EH (cell line): ENCODE results near the gene HLF.

Experiments
- DNase-seq: peaks from one replicate; pipeline ENCODE4 v3.0.0-alpha.2; 2015; ENCODE audit warnings: low read depth

HLF gene

DNA sequence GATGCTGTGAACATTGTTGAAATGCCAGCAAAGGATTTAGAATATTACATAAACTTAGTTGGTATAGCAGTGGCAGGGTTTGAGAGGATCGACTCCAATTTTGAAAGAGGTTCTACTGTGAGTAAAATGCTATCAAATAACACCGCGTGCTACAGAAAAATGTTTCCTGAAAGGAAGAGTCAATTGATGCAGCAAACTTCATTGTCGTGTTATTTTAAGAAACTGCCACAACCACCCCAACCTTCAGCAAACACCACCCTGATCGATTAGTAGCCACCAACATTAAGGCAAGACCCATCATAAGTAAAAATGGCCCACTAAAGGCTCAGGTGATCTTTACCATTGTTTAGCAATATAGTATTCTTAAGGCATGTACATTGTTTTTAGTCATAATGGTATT is 27.3 kb downstream of the HLF start:
- DNase-seq, result no peak

DNA sequence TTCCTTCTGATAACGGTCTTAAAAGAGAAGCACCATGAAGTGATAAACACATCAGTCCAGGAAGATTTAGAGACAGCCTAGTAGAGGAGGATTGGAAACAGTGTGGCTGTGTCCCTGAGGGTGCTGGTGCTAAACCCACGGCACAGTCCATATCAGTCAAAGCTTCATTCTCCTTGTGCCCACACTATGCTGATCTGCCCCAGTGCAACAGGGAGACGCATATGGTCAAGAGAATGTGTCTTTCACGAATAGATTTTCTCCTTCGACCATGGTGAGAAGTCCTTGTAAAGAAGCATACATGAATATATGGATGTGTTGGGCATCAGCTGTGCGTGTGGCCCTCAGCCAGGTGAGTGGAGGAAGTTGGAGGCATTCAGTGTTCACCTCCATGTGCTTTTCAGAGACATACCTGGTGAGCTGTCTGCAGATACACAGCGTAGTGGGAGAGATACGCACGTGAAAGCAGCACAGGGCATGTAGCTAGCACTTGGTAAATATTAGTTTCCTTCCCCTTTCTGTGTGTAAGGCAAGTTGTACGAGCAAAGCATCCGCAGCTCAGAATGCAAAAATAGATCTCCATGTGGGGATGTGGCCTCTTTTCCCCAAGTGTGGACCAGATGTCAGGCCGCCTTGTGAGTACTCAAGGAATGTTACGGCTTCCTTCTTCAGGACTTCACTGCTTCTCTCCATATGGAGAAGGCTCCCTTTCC is 29.4 kb downstream of the HLF start:
- peak; percentile 15 for DNase-seq

GRCh38 chr17:55295411-55296170 is 30.8 kb downstream of the HLF start:
- peak; percentile 53 for DNase-seq

- no peak for DNase-seq
These were observed 31.5 kb downstream of the HLF start for GRCh38 chr17:55296171-55296695.

- DNase-seq, result no peak
These were observed 31.9 kb downstream of the HLF start for GRCh38 chr17:55296699-55297098.

DNA sequence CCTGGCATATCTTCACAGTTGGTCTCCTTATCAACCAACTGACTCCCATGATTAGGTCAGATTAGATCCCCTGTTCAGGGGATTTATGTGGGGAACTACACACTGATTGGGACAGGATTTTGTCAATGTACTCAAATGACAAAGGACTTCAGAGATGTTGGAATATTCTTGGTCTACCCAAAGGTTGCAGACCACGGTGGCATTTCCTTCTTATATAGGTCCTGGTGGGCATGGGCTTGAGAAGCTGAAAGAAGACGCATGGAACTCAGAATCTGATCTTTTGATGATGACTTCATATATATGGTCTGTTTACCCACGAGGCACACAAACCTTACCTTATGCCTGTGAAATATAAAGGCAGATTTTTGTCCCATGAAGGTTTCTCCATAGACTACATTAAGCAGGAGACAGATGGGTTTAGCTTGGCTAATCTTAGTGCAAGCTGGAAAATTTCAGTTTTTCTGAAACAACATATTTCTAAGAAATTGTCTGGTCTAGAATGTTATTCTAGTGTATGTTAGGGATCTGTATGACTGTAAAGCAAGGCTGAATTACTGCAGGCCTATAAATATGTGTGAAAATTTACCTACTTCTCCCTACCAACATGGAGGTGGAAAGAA is 33.5 kb downstream of the HLF start:
- no peak for DNase-seq

DNA sequence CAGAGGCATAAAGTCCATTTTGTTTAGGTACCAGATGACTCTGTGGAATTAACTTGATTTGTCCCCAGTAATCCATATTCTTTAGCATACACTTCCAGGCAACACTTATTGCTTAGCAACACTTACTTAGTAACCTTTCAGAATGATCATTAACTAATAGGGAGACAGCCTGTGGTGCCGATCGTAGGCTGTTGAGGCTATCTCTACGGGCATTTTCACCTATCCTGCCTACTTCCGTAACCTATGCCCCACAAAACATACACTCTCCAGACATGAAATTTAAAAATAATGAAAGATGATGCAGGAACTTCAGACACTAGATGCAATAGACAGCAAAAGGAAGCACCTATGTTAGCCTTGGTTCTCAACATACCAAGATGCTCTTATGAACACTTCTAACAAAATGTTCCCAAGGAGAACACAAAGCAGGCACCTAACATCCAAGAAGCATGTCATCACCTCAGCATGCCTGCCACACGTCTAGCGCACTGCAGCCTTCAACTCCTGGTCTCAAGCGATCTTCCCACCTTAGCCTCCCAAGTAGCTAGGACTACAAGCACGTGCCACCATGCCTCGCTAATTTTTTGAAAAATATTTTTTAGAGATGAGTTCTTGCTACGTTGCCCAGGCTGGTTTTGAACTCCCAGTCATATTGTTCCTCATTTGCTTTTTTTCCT is 34.5 kb downstream of the HLF start:
- no peak for DNase-seq

DNA sequence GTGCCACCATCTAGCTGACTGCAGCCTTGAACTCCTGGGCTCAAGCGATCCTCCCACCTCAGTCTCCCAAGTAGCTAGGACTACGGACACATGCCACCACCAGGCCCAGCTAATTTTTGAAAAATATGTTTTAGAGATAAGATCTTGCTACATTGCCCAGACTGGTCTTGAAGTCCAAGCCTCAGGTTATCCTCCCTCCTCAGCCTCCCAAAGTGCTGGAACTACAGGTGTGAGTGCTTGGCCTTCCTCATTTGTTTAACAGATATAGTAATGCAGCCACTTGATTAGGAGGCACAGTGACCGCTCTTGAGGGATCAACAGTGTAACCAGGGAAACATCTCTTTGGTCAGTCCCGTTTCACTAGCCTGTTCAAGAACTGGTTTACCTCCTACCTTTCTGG is 35.1 kb downstream of the HLF start:
- no peak for DNase-seq

DNA sequence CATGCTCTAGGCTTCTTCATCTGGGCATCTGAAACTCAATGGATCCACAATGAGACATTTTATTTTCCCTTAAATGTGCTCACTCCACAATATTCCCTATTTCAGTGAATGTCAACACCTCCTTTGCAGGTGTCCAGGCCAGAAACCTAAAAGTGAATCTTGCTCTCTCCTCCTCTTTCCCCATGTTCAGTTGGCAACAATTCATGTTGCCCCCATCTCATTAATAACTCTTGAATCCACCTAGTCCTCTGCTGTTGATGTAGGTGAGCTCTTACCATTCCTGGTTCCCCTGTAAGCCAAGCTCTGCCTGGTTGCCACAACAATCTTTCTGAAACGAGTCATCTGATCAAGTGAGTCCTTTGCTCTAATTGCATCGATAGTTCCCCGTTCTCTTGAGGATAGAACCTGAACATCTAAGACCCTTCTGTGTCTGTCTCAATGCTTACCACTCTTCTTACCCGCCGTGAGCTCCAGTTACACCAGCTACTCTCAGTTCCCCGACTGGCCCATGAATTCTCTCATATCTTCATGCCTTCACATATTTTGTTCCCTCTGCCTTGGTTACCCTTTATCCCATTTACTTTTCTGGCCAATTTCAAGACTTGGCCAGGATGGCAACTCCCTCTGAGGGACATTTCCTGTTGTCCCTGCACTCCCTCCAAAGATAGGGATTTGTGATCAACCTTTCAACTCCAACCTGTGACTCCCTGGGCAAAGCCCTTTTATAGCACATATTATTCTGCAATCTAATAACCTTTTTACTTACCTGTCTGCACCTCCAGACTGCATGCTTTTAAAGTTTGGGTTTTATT is 35.9 kb downstream of the HLF start:
- DNase-seq, result no peak

- peak; percentile 12 for DNase-seq
These were observed 37.0 kb downstream of the HLF start for GRCh38 chr17:55301521-55302406.

DNA sequence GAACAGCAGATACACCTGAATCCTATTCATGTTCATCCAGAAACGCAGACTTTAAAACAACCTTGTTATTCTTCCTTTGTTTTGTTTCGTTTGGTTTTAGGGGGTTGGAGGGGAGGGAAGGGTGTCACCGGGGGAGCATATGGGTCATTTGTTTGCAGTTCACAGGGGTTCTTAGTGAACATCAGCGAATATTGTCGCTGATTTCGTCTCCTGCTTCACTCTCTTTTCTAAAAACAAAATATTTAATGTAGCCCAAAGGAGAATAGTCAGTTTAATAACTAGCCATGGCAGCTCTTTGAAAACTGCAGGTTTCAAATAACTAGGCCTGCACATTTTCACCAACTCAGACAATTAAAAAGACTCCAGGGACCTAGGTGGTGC is 37.6 kb downstream of the HLF start:
- DNase-seq, result no peak

GRCh38 chr17:55303008-55303493 is 38.3 kb downstream of the HLF start:
- no peak for DNase-seq

- DNase-seq, result peak; percentile 35
These were observed 39.0 kb downstream of the HLF start for GRCh38 chr17:55303701-55304145.

GRCh38 chr17:55304171-55304859 is 39.6 kb downstream of the HLF start:
- DNase-seq, result peak; percentile 6

- no peak for DNase-seq
These were observed 40.7 kb downstream of the HLF start for GRCh38 chr17:55305321-55306087.

DNA sequence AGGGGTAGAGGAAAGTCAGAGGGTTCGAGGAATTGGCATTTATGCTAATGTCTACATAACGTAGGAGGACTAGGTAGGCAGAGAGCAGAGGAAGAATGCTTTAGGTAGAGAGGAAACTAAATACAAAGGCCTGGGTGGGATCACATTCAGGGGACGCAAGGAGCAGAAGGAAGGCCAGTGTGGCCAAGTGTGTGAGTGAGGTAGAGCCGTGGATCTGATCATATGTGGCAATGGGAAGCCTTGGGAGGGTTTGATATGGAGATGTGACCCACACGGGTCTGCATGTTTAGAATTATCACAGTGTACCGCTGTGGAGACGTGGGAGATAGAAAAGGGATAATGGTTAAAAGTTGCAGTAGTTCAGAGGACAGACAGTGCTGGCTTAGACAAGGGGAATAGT is 43.1 kb downstream of the HLF start:
- no peak for DNase-seq

GRCh38 chr17:55308613-55309391 is 44.0 kb downstream of the HLF start:
- no peak for DNase-seq

- no peak for DNase-seq
These were observed 47.1 kb downstream of the HLF start for GRCh38 chr17:55311767-55312375.
